Ishikawa (cell line): Measurements from ENCODE around the gene CGREF1.

ENCODE experiments used
- CEBPB ChIP-seq: IDR thresholded peaks from 2 replicates; pipeline ENCODE4 v1.6.1; 2012
- CREB1 ChIP-seq: IDR thresholded peaks from 2 replicates; pipeline ENCODE4 v1.6.1; 2012; ENCODE audit warnings: low read depth
- EGR1 ChIP-seq: IDR thresholded peaks from 2 replicates; pipeline ENCODE4 v1.6.1; 2012
- EP300 ChIP-seq: IDR thresholded peaks from 2 replicates; pipeline ENCODE4 v1.6.1; 2012; ENCODE audit warnings: borderline replicate concordance
- FOXM1 ChIP-seq: IDR thresholded peaks from 2 replicates; pipeline ENCODE4 v1.6.1; 2012; ENCODE audit warnings: low read depth, borderline replicate concordance
- NFIC ChIP-seq: IDR thresholded peaks from 2 replicates; pipeline ENCODE4 v1.6.1; 2012
- RAD21 ChIP-seq: IDR thresholded peaks from 2 replicates; pipeline ENCODE4 v1.6.1; 2012; ENCODE audit warnings: low read depth
- TAF1 ChIP-seq: IDR thresholded peaks from 2 replicates; pipeline ENCODE4 v1.6.1; 2012; ENCODE audit warnings: low read depth, mild to moderate bottlenecking
- TCF12 ChIP-seq: IDR thresholded peaks from 2 replicates; pipeline ENCODE4 v1.6.1; 2012; ENCODE audit warnings: low read depth
- YY1 ChIP-seq: IDR thresholded peaks from 2 replicates; pipeline ENCODE4 v1.6.1; 2012; ENCODE audit warnings: low read depth
- ZBTB7A ChIP-seq: IDR thresholded peaks from 2 replicates; pipeline ENCODE4 v1.6.1; 2012; ENCODE audit warnings: low read depth
- TF ChIP-seq, protein P1 (sequence below): IDR thresholded peaks from 2 replicates; pipeline ENCODE4 v1.6.1; 2012
- TF ChIP-seq, protein P2 (sequence below): IDR thresholded peaks from 2 replicates; pipeline ENCODE4 v1.6.1; 2012; ENCODE audit warnings: low read depth, mild to moderate bottlenecking
- TF ChIP-seq, protein P3 (sequence below): IDR thresholded peaks from 2 replicates; pipeline ENCODE4 v1.6.1; 2012

DNA sequence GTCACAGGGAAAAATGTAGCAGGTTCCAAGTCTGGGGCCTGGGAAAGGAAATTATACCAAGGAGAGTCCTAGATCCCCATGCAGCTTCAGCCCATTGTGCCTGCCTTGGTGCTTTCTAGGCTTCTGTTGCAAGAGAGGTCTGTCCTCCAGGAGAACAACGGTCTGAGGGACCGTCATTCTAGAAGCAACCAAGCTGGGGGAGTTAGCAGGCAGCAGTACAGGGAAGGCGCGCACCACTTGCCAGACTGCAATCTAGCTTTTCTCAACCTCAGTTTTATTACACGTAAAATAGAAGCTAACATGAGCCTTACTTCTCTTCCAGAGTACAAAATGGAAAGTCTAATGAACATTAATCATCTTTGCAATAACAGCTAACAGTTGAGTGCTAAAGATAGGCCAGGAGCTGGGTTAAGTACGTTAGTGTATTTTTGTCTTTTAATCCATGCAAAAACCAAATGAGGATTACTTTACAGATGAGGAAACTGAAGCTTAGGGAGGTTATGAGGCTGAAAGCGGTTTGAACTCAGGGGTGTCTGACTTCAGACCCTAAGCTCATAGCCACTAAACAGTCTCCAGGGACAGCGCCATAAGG lies 31.8 kb upstream of the CGREF1 start:
- TF ChIP-seq TAF1 (no peak), YY1 (no peak), TCF12 (no peak), CEBPB (no peak), RAD21 (no peak), CREB1 (no peak), FOXM1 (no peak), ZBTB7A (no peak), EGR1 (no peak), NFIC (no peak), EP300 (no peak)
- TF ChIP-seq, protein P1, sequence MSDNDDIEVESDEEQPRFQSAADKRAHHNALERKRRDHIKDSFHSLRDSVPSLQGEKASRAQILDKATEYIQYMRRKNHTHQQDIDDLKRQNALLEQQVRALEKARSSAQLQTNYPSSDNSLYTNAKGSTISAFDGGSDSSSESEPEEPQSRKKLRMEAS, result no peak
- TF ChIP-seq, protein P2, sequence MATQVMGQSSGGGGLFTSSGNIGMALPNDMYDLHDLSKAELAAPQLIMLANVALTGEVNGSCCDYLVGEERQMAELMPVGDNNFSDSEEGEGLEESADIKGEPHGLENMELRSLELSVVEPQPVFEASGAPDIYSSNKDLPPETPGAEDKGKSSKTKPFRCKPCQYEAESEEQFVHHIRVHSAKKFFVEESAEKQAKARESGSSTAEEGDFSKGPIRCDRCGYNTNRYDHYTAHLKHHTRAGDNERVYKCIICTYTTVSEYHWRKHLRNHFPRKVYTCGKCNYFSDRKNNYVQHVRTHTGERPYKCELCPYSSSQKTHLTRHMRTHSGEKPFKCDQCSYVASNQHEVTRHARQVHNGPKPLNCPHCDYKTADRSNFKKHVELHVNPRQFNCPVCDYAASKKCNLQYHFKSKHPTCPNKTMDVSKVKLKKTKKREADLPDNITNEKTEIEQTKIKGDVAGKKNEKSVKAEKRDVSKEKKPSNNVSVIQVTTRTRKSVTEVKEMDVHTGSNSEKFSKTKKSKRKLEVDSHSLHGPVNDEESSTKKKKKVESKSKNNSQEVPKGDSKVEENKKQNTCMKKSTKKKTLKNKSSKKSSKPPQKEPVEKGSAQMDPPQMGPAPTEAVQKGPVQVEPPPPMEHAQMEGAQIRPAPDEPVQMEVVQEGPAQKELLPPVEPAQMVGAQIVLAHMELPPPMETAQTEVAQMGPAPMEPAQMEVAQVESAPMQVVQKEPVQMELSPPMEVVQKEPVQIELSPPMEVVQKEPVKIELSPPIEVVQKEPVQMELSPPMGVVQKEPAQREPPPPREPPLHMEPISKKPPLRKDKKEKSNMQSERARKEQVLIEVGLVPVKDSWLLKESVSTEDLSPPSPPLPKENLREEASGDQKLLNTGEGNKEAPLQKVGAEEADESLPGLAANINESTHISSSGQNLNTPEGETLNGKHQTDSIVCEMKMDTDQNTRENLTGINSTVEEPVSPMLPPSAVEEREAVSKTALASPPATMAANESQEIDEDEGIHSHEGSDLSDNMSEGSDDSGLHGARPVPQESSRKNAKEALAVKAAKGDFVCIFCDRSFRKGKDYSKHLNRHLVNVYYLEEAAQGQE, result no peak
- TF ChIP-seq, protein P3, sequence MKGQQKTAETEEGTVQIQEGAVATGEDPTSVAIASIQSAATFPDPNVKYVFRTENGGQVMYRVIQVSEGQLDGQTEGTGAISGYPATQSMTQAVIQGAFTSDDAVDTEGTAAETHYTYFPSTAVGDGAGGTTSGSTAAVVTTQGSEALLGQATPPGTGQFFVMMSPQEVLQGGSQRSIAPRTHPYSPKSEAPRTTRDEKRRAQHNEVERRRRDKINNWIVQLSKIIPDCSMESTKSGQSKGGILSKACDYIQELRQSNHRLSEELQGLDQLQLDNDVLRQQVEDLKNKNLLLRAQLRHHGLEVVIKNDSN, result no peak
